Stimulated activated naive B cell treated with anti-CD40 and anti-IgM and Interleukin-4, amounts not matched to agents 10 μg/mL and 1 μg/mL and 100 μg/mL, for 72 hours (primary cell): ENCODE data around the gene CYP46A1.
A peak's percentile ranks its signal among the peaks of the same experiment; 100 is the strongest.
"Not testable (repeated sequence)": the region's sequence is repeated elsewhere in the genome, so short reads cannot be mapped to it uniquely, and the experiment has no call there.

Source experiments
- ATAC-seq, 2 donors: fragments of 150-1000 bp; cut with Tn5 transposase; replicated peaks; 2 replicates each; pipeline ENCODE4 v1.10.0; 2021; ENCODE audit warnings: moderate library complexity in 1 of 2
- DNase-seq: peaks from one replicate; pipeline ENCODE4 v3.0.0; 2021
- H3K27ac Mint-ChIP-seq: one replicate; pipeline ENCODE4 v1.8.0; 2022; ENCODE audit warnings: mild to moderate bottlenecking, mixed read lengths
- H3K27me3 Mint-ChIP-seq, 2 donors: one replicate each; pipeline ENCODE4 v1.8.0; 2022; ENCODE audit warnings: mixed read lengths in 2 of 2
- H3K36me3 Mint-ChIP-seq, 2 donors: one replicate each; pipeline ENCODE4 v1.8.0; 2022; ENCODE audit warnings: mixed read lengths in 2 of 2, mild to moderate bottlenecking in 1 of 2
- H3K4me1 Mint-ChIP-seq, 2 donors: one replicate each; pipeline ENCODE4 v1.8.0; 2022; ENCODE audit warnings: mixed read lengths in 2 of 2, mild to moderate bottlenecking in 1 of 2
- H3K4me3 Mint-ChIP-seq, 2 donors: one replicate each; pipeline ENCODE4 v1.8.0; 2022; ENCODE audit warnings: mild to moderate bottlenecking in 2 of 2, mixed read lengths in 2 of 2, moderate library complexity in 1 of 2
- H3K9me3 Mint-ChIP-seq, 2 donors: one replicate each; pipeline ENCODE4 v1.8.0; 2022; ENCODE audit warnings: mixed read lengths in 2 of 2, mild to moderate bottlenecking in 1 of 2

CYP46A1 gene

DNA sequence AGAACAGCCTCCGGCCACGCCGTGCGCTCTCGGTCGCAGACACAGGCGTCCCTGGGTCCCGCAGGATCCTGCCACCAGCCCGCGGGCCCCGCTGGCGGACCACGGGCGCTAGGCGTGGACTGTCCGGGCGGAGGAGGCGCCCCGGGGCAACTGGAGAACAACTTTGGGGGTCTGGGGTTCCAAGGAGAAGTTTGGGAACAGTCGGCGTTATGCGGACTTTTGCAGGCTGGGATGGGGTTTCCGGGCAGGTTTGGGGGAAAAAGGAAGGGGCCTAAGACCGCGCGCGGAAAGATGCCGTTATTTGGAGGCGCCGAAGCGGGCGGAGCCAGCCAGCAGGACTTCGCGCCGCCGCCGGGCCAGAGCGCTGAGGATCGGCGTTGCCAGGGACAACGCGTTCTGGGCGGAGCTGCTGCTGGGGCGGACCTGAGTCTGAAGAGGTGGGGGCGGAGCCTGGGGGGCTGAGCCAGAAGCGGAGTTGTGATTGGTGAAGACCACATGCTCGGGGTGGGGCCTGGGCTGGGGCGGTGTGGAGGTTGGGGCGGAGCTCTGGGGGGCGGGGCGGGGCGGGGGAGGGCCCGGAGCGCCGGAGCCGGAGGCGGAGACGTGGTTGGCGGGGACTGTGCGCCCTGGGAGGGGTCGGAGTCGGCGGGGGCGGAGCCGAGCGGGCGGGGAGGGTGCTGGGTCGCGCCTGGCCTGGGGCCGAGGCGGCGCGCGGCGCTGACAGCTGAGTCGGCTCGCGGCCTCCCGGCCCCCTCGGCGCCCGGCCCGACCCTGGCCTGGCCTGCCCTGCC is at the start of gene CYP46A1:
TSS of gene CYP46A1 (plus strand) at position 680 of the 791 bp plus-strand sequence. CDS start 120 bp downstream, outside the sequence.
- peak within 1 kb of the TSS; percentile 93 for H3K27ac Mint-ChIP-seq
- H3K4me3 Mint-ChIP-seq = peak within 1 kb of the TSS; percentile 91 to 93
- ATAC-seq (peak; percentile 91 to 94), DNase-seq (peak; percentile 99)
- H3K36me3 Mint-ChIP-seq = peaks cover 1 to 7% of the 10 kb centered on the region in 2 donors
- peaks cover 10 to 33% of the 10 kb centered on the region in 2 donors for H3K4me1 Mint-ChIP-seq
- H3K9me3 Mint-ChIP-seq = peaks cover 0 to 1% of the 10 kb centered on the region in 2 donors
- H3K27me3 Mint-ChIP-seq = peaks cover 42 to 54% of the 10 kb centered on the region in 2 donors

DNA sequence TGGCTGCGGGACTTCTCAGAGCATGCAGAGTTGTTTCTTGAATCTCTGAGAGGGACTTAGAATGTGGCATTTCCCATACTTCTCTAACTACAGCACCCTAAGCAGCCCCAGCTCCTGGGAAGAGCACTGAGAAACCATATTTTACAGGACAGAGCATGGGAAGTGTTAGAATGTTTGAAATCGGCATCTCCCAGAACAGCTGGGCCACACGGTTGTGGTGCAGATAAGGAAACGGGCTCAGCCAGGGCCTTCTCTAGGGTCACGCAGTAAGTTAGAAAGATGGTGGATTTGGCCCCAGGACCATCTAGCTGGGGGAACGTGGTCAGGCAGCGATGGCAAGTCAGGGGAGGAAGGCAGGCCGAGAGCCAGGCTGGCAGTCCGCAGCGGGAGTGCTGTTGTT is 49.7 kb upstream of the CYP46A1 start:
- no peak for ATAC-seq
- no peak for DNase-seq
- no peaks in the 10 kb centered on the region for H3K36me3 Mint-ChIP-seq
- peaks cover 0 to 23% of the 10 kb centered on the region in 2 donors for H3K27me3 Mint-ChIP-seq
- no peak overlapping the region for H3K27ac Mint-ChIP-seq
- H3K4me3 Mint-ChIP-seq = no peak overlapping the region
- H3K4me1 Mint-ChIP-seq = peaks cover 11 to 22% of the 10 kb centered on the region in 2 donors
- H3K9me3 Mint-ChIP-seq = no peaks in the 10 kb centered on the region

DNA sequence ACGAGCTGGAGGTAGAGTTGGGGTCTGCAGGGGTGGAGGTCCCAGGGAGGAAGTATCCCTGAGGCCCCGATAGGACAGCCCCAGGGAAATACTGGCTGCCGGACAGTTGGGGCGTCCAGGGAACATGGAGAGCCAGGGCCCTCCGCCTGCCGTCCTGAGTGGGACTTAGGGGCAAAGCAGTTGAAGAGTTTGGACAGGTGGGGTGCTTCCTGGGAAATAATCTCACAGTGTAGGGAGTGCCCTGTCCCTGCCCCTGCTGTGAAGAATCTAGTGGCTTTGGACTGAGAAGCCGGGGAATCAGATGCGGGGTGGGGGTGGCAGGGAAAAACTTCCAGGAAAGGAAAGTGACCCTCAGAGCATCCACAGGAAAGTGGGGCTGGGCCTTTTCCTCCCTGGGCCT is 49.0 kb upstream of the CYP46A1 start:
- Mint-ChIP-seq H3K4me1 (peaks cover 11 to 22% of the 10 kb centered on the region in 2 donors), H3K27me3 (peaks cover 0 to 21% of the 10 kb centered on the region in 2 donors), H3K36me3 (no peaks in the 10 kb centered on the region), H3K27ac (no peak overlapping the region), H3K4me3 (no peak overlapping the region), H3K9me3 (no peaks in the 10 kb centered on the region)
- no peak for ATAC-seq
- no peak for DNase-seq

DNA sequence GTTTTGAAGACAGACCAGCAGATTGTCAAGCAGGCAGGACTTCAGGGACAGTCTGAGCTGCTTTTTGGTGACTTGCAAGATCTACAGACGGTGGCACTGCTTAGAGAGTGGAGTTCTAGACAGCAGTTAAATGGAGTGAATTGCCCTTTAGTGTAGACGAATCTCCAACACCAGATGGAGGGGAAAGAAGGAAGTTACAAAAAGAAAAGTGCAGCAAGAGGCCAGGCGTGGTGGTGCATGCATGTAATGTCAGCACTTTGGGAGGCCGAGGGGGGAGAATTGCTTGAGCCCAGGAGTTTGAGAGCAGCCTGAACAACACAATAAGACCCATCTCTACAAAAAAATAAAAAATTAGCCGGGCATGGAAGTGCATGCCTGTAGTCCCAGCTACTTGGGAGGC is 47.6 kb upstream of the CYP46A1 start:
- Mint-ChIP-seq H3K9me3 (no peaks in the 10 kb centered on the region), H3K4me1 (peaks cover 11 to 22% of the 10 kb centered on the region in 2 donors), H3K27me3 (peaks cover 0 to 15% of the 10 kb centered on the region in 2 donors), H3K4me3 (no peak overlapping the region), H3K36me3 (no peaks in the 10 kb centered on the region), H3K27ac (no peak overlapping the region)
- no peak for ATAC-seq
- no peak for DNase-seq

DNA sequence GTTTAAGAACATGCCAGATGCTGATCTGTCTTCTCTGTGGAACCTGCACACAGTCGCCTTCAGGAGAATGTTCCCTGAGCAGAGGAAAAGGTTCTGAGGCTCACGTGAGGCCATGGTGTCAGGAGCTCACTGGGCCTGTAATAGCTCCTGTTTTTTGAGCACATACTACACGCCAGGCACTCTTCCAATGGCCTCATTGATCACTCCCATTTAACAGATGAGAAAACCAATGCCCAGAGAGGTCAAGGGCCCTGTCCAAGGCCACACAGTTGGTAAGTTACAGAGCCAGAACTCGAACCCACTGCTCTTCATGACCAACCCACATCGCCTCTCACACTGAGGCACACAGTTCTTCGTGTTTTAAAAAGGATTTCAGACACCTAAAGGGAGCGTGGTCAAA is 46.5 kb upstream of the CYP46A1 start:
- no peaks in the 10 kb centered on the region for H3K36me3 Mint-ChIP-seq

DNA sequence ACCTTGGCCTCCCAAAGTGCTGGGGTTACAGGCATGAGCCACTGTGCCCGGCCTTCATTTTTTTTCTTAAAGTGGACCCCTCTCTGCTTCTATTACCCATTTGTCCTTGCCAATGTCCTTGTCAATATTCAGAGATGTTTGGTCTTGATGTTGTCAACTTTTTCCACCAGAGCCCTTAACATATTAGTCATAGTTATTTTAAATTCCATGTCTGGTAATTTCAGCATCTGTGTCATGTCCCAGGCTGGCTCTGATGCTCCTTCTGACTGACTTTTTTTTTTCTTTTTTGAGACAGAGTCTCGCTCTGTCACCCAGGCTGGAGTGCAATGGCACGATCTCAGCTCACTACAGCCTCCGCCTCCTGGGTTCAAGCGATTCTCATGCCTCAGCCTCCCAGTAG is 41.3 kb upstream of the CYP46A1 start:
- H3K36me3 Mint-ChIP-seq, H3K9me3 Mint-ChIP-seq, H3K27ac Mint-ChIP-seq, H3K4me1 Mint-ChIP-seq, H3K4me3 Mint-ChIP-seq, ATAC-seq, DNase-seq: not testable (repeated sequence)
- H3K27me3 Mint-ChIP-seq = peaks cover 29 to 46% of the 10 kb centered on the region in 2 donors

More for the DNA sequence above, 46.5 kb upstream of the CYP46A1 start:
- H3K9me3 Mint-ChIP-seq = no peaks in the 10 kb centered on the region
- no peak overlapping the region for H3K27ac Mint-ChIP-seq
- ATAC-seq (no peak), DNase-seq (no peak)
- no peak overlapping the region for H3K4me3 Mint-ChIP-seq
- H3K4me1 Mint-ChIP-seq = peaks cover 8 to 17% of the 10 kb centered on the region in 2 donors
- peaks cover under 1 to 13% of the 10 kb centered on the region in 2 donors for H3K27me3 Mint-ChIP-seq

DNA sequence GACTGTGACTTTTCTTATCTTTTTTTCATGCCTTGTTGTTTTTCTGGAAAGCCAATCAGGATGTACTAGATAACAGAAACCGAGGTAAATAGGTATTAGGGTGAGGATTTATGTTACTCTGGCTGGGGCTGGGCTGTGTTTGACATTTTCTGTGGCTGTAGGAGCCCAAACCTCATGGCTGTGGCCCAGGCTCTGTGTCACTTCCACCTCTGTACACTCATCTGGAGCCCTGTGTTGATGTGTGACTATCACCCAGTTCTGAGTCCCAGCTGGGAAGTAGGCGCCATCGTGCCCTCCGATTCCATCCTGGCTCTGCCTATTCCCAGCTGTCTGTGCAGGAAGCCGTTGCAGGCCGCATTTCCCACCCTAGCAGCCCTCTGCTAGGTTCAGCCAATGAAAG is 40.8 kb upstream of the CYP46A1 start:
- ATAC-seq = peak; percentile 52 to 78
- no peak overlapping the region for H3K4me3 Mint-ChIP-seq
- DNase-seq = no peak
- no peak overlapping the region for H3K27ac Mint-ChIP-seq
- peaks cover 34 to 52% of the 10 kb centered on the region in 2 donors for H3K27me3 Mint-ChIP-seq
- H3K36me3 Mint-ChIP-seq = no peaks in the 10 kb centered on the region
- H3K9me3 Mint-ChIP-seq = no peaks in the 10 kb centered on the region
- H3K4me1 Mint-ChIP-seq = peaks cover 4 to 7% of the 10 kb centered on the region in 2 donors

DNA sequence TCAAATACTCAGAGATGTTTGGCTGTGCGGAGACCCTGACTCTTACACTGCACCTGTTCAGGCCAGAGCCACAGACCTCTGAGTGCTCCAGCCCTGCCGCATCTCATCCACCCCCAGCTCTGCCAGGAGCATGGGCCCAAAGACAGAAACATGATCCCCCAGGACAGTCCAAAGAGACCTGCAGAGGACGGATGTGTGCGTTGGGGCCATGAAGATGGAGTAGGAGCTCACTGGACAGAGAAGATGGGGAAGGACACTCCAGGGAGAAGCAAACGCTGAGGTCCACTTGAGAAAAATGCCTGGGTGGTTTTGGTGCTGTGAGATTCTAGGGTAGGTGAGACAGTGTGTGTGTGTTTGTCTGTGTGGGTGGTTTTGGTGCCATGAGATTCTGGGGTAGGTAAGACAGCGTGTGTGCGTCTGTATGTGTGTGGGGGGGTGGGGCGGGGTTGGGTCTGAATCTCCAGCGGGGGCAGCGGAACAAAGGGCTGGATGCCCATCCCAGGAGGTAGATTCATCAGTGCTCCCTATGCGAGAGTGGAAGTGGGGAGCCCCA is 40.0 kb upstream of the CYP46A1 start:
- DNase-seq = no peak
- H3K36me3 Mint-ChIP-seq = no peaks in the 10 kb centered on the region
- H3K4me1 Mint-ChIP-seq = peaks cover 4 to 7% of the 10 kb centered on the region in 2 donors
- H3K9me3 Mint-ChIP-seq = no peaks in the 10 kb centered on the region
- H3K27me3 Mint-ChIP-seq = peaks cover 39 to 56% of the 10 kb centered on the region in 2 donors
- H3K27ac Mint-ChIP-seq = no peak overlapping the region
- H3K4me3 Mint-ChIP-seq = peak overlapping the region in 1 of 2 donors; percentile 19
- no peak for ATAC-seq

DNA sequence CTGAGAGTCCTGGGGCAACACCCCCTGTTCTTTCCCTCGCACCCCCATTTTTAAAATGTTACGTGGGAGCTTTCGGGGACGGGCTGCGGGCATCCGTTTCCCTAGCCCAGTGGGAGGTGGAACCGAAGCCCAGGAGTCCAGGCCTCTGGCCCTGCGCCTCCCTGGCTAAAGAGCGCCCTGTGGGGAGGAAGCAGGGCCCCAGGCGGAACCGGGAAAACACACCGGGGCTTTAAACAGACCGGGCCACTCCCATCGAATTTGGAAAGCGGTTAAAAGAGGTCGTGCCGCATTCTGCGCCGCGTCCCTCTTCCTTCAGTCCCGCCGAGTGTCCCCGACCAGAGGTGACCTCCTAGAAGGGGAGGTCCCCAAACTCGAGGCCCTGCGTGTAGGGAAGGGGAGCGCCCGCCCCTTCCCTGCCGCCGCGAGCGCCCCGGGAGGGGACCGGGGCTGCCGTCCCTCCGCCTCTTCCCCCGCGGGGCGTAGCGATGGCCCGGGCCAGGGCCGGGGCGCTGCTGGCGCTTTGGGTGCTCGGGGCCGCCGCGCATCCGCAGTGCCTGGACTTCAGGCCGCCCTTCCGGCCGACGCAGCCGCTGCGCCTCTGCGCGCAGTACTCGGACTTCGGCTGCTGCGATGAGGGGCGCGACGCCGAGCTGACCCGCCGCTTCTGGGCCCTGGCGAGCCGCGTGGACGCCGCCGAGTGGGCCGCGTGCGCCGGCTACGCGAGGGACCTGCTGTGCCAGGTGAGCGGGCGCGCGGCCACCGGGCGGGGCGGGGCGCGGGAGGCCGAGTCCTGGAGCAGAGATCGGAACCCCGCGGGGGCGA is 39.2 kb upstream of the CYP46A1 start, which contains the start of gene HHIPL1:
TSS of gene HHIPL1 (plus strand) at position 407 of the 822 bp plus-strand sequence. CDS start at position 486, 79 bp downstream.
- Mint-ChIP-seq H3K9me3 (no peaks in the 10 kb centered on the region), H3K4me3 (peak within 1 kb of the TSS; percentile 39 to 46), H3K36me3 (no peaks in the 10 kb centered on the region), H3K27ac (no peak within 1 kb of the TSS), H3K4me1 (peaks cover 4 to 7% of the 10 kb centered on the region in 2 donors), H3K27me3 (peaks cover 43 to 62% of the 10 kb centered on the region in 2 donors)
- ATAC-seq = peak in 1 of 2 donors; percentile 28
- no peak for DNase-seq

DNA sequence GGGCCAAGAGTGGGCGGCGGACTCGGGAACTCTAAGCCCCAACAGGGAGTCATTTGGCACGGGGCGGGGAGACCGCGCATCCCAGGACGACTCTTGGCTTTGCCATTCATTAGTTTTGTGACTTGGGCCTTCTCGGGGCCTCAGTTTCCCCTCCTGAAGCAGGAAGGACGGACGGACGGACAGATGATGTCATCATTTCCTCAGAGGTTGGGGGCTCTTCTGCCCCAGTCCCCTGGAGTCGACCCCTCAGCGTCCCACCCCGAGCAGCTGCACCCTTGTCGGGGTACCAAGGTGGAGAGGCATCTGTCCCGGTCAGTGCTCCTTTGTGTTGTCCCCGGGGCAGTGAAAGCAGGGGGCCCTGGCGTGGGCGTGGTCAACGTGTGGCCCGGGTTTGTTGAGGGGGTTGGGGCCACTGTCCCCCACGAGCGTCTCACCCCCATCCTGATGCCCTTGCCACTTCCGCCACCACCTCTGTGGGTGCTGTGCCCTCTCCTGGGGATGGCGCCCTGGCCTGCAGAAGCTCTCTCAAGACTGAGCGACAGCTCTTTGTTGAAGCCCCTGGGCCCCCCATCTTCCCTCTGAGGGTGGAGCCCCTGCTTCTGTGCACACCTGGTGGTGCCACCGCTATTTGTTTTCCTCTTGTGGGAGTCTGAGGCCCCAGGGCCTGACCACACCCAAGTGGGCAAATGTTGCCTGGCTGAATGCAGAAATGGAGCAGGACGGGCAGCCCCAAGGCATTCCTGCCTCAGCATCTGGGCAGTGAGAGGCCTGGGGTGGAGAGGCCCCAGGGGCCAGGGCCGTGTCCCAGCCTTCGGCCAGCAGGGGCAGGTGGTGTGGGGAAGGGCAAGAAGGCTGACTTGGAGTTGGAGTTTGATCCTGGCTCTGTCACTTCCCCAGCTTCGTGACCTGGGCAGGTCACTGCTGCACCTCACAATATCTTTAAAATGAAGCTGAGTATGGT is 38.3 kb upstream of the CYP46A1 start:
- H3K9me3 Mint-ChIP-seq = no peaks in the 10 kb centered on the region
- peaks cover 51 to 71% of the 10 kb centered on the region in 2 donors for H3K27me3 Mint-ChIP-seq
- H3K4me3 Mint-ChIP-seq = peak overlapping the region; percentile 20 to 46
- H3K27ac Mint-ChIP-seq = no peak overlapping the region
- DNase-seq (no peak), ATAC-seq (no peak)
- H3K36me3 Mint-ChIP-seq = no peaks in the 10 kb centered on the region
- H3K4me1 Mint-ChIP-seq = peaks cover 4 to 7% of the 10 kb centered on the region in 2 donors

DNA sequence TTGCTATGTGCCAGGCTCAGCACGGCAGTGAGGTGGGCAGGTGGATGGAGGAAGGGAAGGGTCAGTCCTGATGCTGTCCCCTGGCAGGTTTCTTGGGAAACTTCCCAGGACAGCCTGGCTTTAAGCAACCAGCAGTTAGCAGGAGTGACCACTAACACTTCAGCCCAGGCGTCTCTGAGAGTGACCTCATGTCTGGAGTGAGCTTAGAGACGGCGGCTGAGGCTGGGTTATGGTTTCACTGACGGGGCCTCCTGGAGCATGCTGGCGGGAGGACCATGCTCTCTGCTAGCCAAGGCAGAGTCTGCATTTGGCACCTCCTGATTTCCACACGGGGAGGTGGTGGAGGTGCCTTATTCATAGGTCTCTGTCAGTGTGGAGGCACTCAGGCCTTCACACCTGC is 36.7 kb upstream of the CYP46A1 start:
- H3K4me3 Mint-ChIP-seq = no peak overlapping the region
- H3K4me1 Mint-ChIP-seq = peaks cover 4 to 7% of the 10 kb centered on the region in 2 donors
- H3K27me3 Mint-ChIP-seq = peaks cover 60 to 81% of the 10 kb centered on the region in 2 donors
- ATAC-seq = no peak
- H3K9me3 Mint-ChIP-seq = no peaks in the 10 kb centered on the region
- DNase-seq = no peak
- no peak overlapping the region for H3K27ac Mint-ChIP-seq
- H3K36me3 Mint-ChIP-seq = no peaks in the 10 kb centered on the region

DNA sequence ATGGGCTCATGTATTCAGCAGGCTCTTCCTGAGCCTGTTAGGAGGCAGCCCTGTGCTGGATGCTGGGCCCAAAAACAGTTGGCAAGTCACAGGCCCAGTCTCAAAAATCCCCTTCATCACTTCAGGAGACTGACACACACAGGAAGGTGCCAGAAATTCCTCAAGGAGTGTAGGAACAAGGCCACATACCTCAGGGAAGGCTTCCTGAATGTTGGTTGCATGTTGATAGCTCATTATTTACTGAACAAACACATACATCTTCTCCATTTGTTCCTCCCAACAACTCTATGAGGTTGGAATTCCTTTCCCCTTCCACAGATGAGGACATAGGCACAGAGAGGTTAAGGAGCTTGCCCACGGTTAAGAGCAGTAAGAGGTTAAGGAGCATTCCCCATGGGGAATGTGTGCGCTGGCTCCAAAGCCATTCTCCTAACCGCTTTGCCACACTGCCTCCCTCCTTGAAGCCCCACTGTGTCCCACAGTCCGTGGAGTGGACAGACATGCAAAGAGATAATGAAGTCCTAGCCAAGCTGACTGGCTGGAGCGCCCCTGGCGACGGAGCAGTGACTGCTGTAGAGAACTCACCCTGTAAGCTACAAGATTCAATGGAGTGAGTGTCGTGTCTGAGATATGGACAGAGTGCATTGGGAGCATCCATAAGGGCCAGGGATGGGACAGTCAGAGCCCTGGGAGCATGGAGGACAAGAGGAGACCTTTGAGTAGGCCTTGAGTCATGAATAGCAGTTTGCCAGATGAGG is 35.9 kb upstream of the CYP46A1 start:
- Mint-ChIP-seq H3K4me3 (no peak overlapping the region), H3K36me3 (no peaks in the 10 kb centered on the region), H3K27ac (no peak overlapping the region), H3K27me3 (peaks cover 60 to 75% of the 10 kb centered on the region in 2 donors), H3K4me1 (peaks cover 4 to 7% of the 10 kb centered on the region in 2 donors), H3K9me3 (no peaks in the 10 kb centered on the region)
- DNase-seq = no peak
- no peak for ATAC-seq

DNA sequence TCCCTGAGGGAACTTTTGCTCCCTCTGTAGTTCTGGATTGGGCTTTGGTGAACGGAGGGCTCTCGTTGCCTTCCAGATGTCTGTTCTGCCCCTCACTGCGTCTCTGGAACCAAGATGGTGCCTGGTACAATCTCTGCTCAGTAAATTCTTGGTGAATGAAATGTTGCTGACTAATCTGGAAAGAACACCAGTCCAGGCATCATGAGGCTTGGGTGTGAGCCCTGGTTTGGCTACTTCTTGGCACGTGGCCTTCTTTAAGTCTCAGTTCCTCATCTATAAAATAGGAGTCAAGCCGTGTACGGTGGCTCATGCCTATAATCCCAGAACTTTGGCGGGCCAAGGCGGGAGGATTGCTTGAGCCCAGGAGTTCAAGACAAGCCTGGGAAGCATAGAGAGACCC is 34.9 kb upstream of the CYP46A1 start:
- peaks cover 58 to 71% of the 10 kb centered on the region in 2 donors for H3K27me3 Mint-ChIP-seq
- H3K4me3 Mint-ChIP-seq = no peak overlapping the region
- H3K4me1 Mint-ChIP-seq = peaks cover under 1 to 7% of the 10 kb centered on the region in 2 donors
- no peaks in the 10 kb centered on the region for H3K9me3 Mint-ChIP-seq
- no peaks in the 10 kb centered on the region for H3K36me3 Mint-ChIP-seq
- no peak overlapping the region for H3K27ac Mint-ChIP-seq
- DNase-seq = no peak
- ATAC-seq = no peak
